HEK293 (cell line): ENCODE measurements around the gene NELL1.

Experiments used
- CTCF ChIA-PET: fragments of 350-600 bp; formaldehyde crosslinking; extraction: SDS; loops from one replicate; lab custom pipeline; 2021; ENCODE audit warnings: antibody characterized with exemption; lab: Yijun Ruan, JAX
- POLR2A ChIA-PET: fragments of 300-600 bp; formaldehyde crosslinking; extraction: SDS; loops from one replicate; lab custom pipeline; 2020; ENCODE audit warnings: antibody characterized with exemption, inconsistent platforms; lab: Yijun Ruan, JAX
- H3K27ac ChIP-seq: fragments of 200-500 bp; sonication (Bioruptor generic); 2 replicates; pipeline ENCODE4 v1.5.1; 2014; ENCODE audit warnings: low read depth, low read length, control low read depth, inconsistent platforms; ENCODE audit errors: extremely low read depth
- H3K36me3 ChIP-seq, 2 experiments: fragments of 200-500 bp in 1 of 2; sonication (Bioruptor generic) in 1 of 2; 1 replicate in 1 of 2; 2 replicates in 1 of 2; pipeline ENCODE4 v1.5.1; 2014 to 2017; ENCODE audit warnings: inconsistent platforms in 2 of 2, low read length in 2 of 2; ENCODE audit not compliant: control insufficient read depth in 2 of 2, insufficient read depth in 1 of 2
- H3K4me1 ChIP-seq: fragments of 200-500 bp; sonication (Bioruptor generic); 2 replicates; pipeline ENCODE4 v1.5.1; 2014; ENCODE audit warnings: mild to moderate bottlenecking, low read length, inconsistent platforms; ENCODE audit not compliant: control insufficient read depth, insufficient read depth
- H3K4me3 ChIP-seq: 2 replicates; pipeline ENCODE4 v1.5.1; 2011; ENCODE audit warnings: low read depth, mild to moderate bottlenecking, control low read depth, low read length, moderate library complexity
- H3K9me3 ChIP-seq: fragments of 200-500 bp; sonication (Bioruptor generic); 2 replicates; pipeline ENCODE4 v1.5.1; 2014; ENCODE audit warnings: low read depth, low read length, inconsistent platforms; ENCODE audit not compliant: control insufficient read depth, insufficient read depth
- ATF2 ChIP-seq: fragments of 450-650 bp; formaldehyde crosslinking; IDR thresholded peaks from 2 replicates; pipeline ENCODE4 v1.5.1; 2016; ENCODE audit warnings: missing biosample characterization, missing genetic modification characterization, low read depth
- FEZF1 ChIP-seq: fragments of 450-650 bp; formaldehyde crosslinking; IDR thresholded peaks from 2 replicates; pipeline ENCODE4 v1.5.1; 2016; ENCODE audit warnings: missing biosample characterization, missing genetic modification characterization
- HOXC10 ChIP-seq: sonication (generic); formaldehyde crosslinking; IDR thresholded peaks from 2 replicates; pipeline ENCODE4 v1.8.1; 2023; ENCODE audit warnings: mild to moderate bottlenecking, missing genetic modification reagents
- MEIS1 ChIP-seq: sonication (generic); formaldehyde crosslinking; IDR thresholded peaks from 2 replicates; pipeline ENCODE4 v1.8.1; 2022; ENCODE audit warnings: missing genetic modification reagents, mild to moderate bottlenecking, borderline replicate concordance
- PRDM4 ChIP-seq: fragments of 450-650 bp; formaldehyde crosslinking; IDR thresholded peaks from 2 replicates; pipeline ENCODE4 v1.5.1; 2017; ENCODE audit warnings: missing biosample characterization, missing genetic modification characterization
- SALL2 ChIP-seq: fragments of 450-650 bp; formaldehyde crosslinking; IDR thresholded peaks from 2 replicates; pipeline ENCODE4 v1.5.0; 2017; ENCODE audit warnings: missing biosample characterization, mild to moderate bottlenecking, missing genetic modification characterization, borderline replicate concordance
- SCRT2 ChIP-seq: fragments of 450-650 bp; formaldehyde crosslinking; IDR thresholded peaks from 2 replicates; pipeline ENCODE4 v1.5.1; 2016; ENCODE audit warnings: missing biosample characterization, missing genetic modification characterization
- ZBTB11 ChIP-seq: fragments of 450-650 bp; formaldehyde crosslinking; conservative IDR thresholded peaks from 2 replicates; pipeline ENCODE4 v1.5.1; 2016; ENCODE audit warnings: low read depth, missing biosample characterization, missing genetic modification characterization
- ZBTB48 ChIP-seq: fragments of 450-650 bp; formaldehyde crosslinking; IDR thresholded peaks from 2 replicates; pipeline ENCODE4 v1.5.1; 2016; ENCODE audit warnings: missing biosample characterization, missing genetic modification characterization
- ZNF211 ChIP-seq: fragments of 450-650 bp; formaldehyde crosslinking; IDR thresholded peaks from 2 replicates; pipeline ENCODE4 v1.5.1; 2016; ENCODE audit warnings: low read depth, missing biosample characterization, missing genetic modification characterization
- ZNF23 ChIP-seq: fragments of 450-650 bp; formaldehyde crosslinking; IDR thresholded peaks from 2 replicates; pipeline ENCODE4 v1.5.1; 2016; ENCODE audit warnings: missing biosample characterization, missing genetic modification characterization, borderline replicate concordance
- ZNF239 ChIP-seq: fragments of 450-650 bp; formaldehyde crosslinking; IDR thresholded peaks from 2 replicates; pipeline ENCODE4 v1.5.1; 2016; ENCODE audit warnings: missing biosample characterization, missing genetic modification characterization
- ZNF292 ChIP-seq: fragments of 450-650 bp; formaldehyde crosslinking; IDR thresholded peaks from 2 replicates; pipeline ENCODE4 v1.5.1; 2016; ENCODE audit warnings: low read depth, missing biosample characterization, missing genetic modification characterization, borderline replicate concordance
- ZNF324 ChIP-seq: fragments of 450-650 bp; formaldehyde crosslinking; IDR thresholded peaks from 2 replicates; pipeline ENCODE4 v1.5.1; 2016; ENCODE audit warnings: missing biosample characterization, missing genetic modification characterization
- ZNF354C ChIP-seq: fragments of 450-650 bp; formaldehyde crosslinking; IDR thresholded peaks from 2 replicates; pipeline ENCODE4 v1.5.1; 2016; ENCODE audit warnings: missing biosample characterization, missing genetic modification characterization, low read depth, borderline replicate concordance
- ZNF488 ChIP-seq: fragments of 450-650 bp; formaldehyde crosslinking; IDR thresholded peaks from 2 replicates; pipeline ENCODE4 v1.5.1; 2016; ENCODE audit warnings: missing biosample characterization, missing genetic modification characterization
- ZNF514 ChIP-seq: fragments of 450-650 bp; formaldehyde crosslinking; IDR thresholded peaks from 2 replicates; pipeline ENCODE4 v1.5.1; 2016; ENCODE audit warnings: missing biosample characterization, missing genetic modification characterization
- ZNF521 ChIP-seq: fragments of 450-650 bp; formaldehyde crosslinking; IDR thresholded peaks from 2 replicates; pipeline ENCODE4 v1.5.1; 2017; ENCODE audit warnings: missing biosample characterization, mild to moderate bottlenecking, missing genetic modification characterization
- ZNF548 ChIP-seq: fragments of 450-650 bp; formaldehyde crosslinking; IDR thresholded peaks from 2 replicates; pipeline ENCODE4 v1.5.1; 2016; ENCODE audit warnings: missing biosample characterization, missing genetic modification characterization
- ZNF555 ChIP-seq: fragments of 450-650 bp; formaldehyde crosslinking; conservative IDR thresholded peaks from 2 replicates; pipeline ENCODE4 v1.5.1; 2017; ENCODE audit warnings: missing biosample characterization, mild to moderate bottlenecking, missing genetic modification characterization, inconsistent platforms
- ZNF660 ChIP-seq: fragments of 450-650 bp; IDR thresholded peaks from 2 replicates; pipeline ENCODE4 v1.5.1; 2018; ENCODE audit warnings: missing biosample characterization, mild to moderate bottlenecking, missing genetic modification characterization
- ZNF707 ChIP-seq: fragments of 450-650 bp; formaldehyde crosslinking; IDR thresholded peaks from 2 replicates; pipeline ENCODE4 v1.5.1; 2016; ENCODE audit warnings: missing biosample characterization, missing genetic modification characterization
- ZNF747 ChIP-seq: fragments of 450-650 bp; formaldehyde crosslinking; IDR thresholded peaks from 2 replicates; pipeline ENCODE4 v1.5.1; 2016; ENCODE audit warnings: missing biosample characterization, missing genetic modification characterization
- ZSCAN23 ChIP-seq: fragments of 450-650 bp; formaldehyde crosslinking; IDR thresholded peaks from 2 replicates; pipeline ENCODE4 v1.5.1; 2016; ENCODE audit warnings: missing biosample characterization, missing genetic modification characterization

Gene NELL1

GRCh38 chr11:20623252-20623651, 46.1 kb upstream of the NELL1 start:
- no peak for TF ChIP-seq MEIS1 (CRISPR knock-in tag)
- TF ChIP-seq ZNF211 = no peak
- TF ChIP-seq ZNF707 = no peak
- TF ChIP-seq ZNF292 (tag by site-specific recombination) = no peak
- no peak for TF ChIP-seq ZBTB48
- TF ChIP-seq ZNF514 (tag by site-specific recombination) = no peak
- TF ChIP-seq ZNF660 (tag by site-specific recombination) = no peak
- TF ChIP-seq ZNF548 (tag by site-specific recombination) = no peak
- no peak for TF ChIP-seq ATF2
- Histone ChIP-seq H3K4me3 (no peak overlapping the region), H3K9me3 (no peaks in the 10 kb centered on the region), H3K36me3 (no peaks in the 10 kb centered on the region), H3K4me1 (no peaks in the 10 kb centered on the region), H3K27ac (no peak overlapping the region)
- ChIA-PET CTCF (interaction anchor here (1.3 kb wide), 1 partner anchor 12 kb away, joined by 4 read pairs; no protein-coding TSS in a partner anchor), POLR2A (no interaction called here)

- CTCF ChIA-PET = interaction anchor here (1.2 to 1.4 kb wide), 2 partner anchors 22 to 46 kb away, joined by 3 to 5 read pairs; no protein-coding TSS in a partner anchor
- no peak overlapping the region for H3K4me3 ChIP-seq
- no peaks in the 10 kb centered on the region for H3K9me3 ChIP-seq
- TF ChIP-seq ZNF521 (tag by site-specific recombination) (no peak), ZNF23 (tag by site-specific recombination) (no peak), FEZF1 (tag by site-specific recombination) (no peak), SALL2 (tag by site-specific recombination) (no peak)
- TF ChIP-seq, all 188 proteins: peak for 0
- POLR2A ChIA-PET = interaction anchor here (0.6 kb wide), 1 partner anchor 1914 kb away, joined by 3 read pairs; no protein-coding TSS in a partner anchor
- H3K36me3 ChIP-seq = no peaks in the 10 kb centered on the region
- H3K27ac ChIP-seq = no peak overlapping the region
- no peaks in the 10 kb centered on the region for H3K4me1 ChIP-seq
These were observed 43.1 kb upstream of the NELL1 start for GRCh38 chr11:20626279-20626678.

- ChIA-PET CTCF (interaction anchor here (1.4 kb wide), 1 partner anchor 22 kb away, joined by 5 read pairs; no protein-coding TSS in a partner anchor), POLR2A (no interaction called here)
- no peaks in the 10 kb centered on the region for H3K9me3 ChIP-seq
- no peaks in the 10 kb centered on the region for H3K36me3 ChIP-seq
- no peaks in the 10 kb centered on the region for H3K4me1 ChIP-seq
- H3K4me3 ChIP-seq = no peak overlapping the region
- no peak overlapping the region for H3K27ac ChIP-seq
- TF ChIP-seq ZNF555 (no peak), ZNF488 (tag by site-specific recombination) (no peak), SCRT2 (tag by site-specific recombination) (no peak), PRDM4 (tag by site-specific recombination) (no peak), ZNF747 (no peak), MEIS1 (CRISPR knock-in tag) (no peak), ZBTB11 (no peak), ZSCAN23 (no peak), HOXC10 (CRISPR knock-in tag) (no peak), SALL2 (tag by site-specific recombination) (no peak), ZNF239 (no peak), ZNF354C (tag by site-specific recombination) (no peak), ZNF324 (tag by site-specific recombination) (no peak)
These were observed 42.4 kb upstream of the NELL1 start for GRCh38 chr11:20627026-20627425.
